T-helper 9 cell (primary cell): ENCODE measurements around the gene ZNF580.

ENCODE experiments used
- DNase-seq: peaks from one replicate; pipeline ENCODE4 v3.0.0-alpha.2; 2020

The ZNF580 gene

DNA sequence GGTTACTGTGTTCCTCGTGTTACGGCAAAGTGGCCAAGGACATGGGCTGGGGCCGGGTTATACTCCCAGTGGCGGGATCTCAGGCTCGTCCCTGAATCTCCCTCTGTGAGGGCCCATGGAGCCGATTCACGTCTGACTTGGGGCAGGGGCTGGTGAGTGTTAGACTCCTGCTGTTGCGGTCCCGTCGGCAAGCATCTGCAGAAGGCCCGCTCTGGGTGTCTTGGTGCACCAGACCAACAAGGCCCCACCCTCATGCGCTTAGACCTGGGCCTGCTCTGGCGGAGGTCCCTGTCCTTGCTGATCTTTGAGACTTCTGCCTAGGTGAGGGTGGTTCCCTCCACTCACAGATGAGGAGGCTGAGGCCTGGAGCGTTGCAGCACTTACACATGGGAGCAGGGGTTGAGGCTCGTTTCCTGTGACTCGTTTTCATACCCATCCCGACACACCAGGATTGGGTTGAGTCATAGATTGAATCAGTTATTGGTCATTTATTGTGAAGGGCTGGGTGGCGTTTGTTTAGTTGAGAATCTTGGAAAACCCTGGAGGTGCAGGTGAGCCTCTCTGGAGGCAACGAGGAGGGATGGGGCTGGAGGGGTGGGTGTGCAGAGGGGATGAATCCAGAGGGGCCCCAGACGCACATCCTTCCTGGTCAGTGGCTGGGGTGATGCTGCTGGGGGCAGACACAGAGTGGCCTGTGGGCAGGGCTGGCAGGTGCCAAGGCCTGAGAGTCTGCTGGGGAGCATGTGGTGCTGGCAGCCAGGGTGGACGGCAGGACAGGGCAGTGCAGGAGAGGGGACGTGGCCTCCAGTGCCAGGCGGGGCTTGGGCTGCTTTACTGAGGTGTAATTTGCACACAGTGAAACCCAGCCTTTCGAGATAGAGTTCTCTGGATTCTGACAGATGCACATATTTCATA, 38.8 kb downstream of the ZNF580 start:
- no peak for DNase-seq

DNA sequence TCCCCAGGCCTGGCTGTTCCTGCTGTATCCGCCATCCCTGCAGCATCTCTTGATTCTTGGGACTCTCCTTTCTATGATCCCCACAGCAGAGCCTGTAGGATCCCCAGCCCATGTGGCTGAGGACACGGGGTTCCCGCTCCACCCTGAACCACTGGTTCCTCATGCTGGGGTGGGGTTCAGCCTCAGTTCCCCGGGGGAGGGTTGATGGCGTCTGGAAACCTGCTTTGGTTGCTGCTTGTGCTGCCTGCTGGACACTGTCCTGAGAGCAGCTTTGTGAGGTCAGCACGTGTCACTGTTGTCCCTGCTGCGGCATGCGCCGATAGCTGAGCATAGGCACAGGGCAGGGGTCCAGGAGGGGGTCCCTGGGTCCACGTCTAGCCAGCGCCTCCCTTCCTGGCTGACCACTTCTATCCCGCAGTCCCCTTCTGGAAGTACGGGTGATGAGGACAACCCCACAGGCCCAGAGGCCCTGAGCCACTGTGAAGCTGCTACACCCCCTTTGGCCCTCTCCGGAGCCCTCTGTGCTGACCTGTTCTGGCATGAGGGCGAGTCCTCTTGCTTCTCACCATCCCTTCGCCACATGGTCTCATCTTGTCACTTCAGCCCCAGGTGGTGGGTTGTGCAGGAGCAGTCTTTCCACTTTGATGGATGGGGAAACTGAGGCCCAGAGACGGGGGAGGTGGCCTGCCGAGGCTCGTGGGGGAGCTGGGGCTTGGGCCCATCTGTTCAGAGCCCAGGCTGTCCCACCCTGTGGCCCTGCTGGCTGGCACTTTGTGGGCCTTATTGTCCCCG, 39.7 kb downstream of the ZNF580 start:
- DNase-seq: no peak

DNA sequence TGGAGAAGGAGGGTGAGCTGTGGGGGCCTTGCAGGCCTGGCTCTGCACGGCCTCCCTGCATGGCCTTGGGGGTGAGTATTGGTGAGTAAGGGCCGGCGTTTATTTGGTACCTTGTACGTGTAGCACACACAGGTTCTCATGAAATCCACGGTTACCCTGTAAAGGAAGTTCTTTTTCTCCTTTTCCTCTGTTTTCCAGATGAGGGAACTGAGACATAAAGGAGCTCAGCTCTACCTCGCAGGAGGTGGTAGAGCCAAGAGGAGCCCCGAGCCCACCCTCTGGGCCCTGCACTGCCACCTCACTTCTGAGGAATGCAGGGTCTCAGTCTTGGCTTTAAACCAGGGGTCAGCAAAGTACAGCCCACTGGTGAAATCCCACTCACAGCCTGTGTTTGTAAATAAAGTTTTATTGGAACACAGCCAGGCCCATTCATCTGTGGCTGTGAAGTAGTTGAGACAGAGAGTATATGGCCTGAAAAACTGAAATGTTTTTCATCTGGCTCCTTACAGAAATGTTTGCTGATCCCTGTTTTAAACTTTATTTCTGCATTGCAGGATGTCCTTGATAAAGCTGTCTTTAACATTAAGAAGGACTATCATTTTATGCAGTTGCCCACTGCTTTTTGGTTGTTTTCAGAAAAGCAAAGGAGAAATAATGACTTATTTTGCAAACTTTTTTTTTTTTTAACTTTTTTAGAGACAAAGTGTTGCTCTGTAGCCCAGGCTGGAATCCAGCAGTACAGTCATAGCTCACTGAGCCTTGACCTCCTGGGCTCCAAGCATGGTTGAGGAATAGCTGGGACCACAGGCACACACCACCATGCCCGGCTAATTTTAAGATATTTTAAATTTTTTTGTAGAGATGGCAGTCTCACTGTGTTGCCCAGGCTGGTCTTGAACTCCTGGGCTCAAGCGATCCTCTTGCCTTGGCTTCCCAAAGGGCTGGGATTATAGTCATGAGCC, 40.6 kb downstream of the ZNF580 start:
- DNase-seq: no peak

DNA sequence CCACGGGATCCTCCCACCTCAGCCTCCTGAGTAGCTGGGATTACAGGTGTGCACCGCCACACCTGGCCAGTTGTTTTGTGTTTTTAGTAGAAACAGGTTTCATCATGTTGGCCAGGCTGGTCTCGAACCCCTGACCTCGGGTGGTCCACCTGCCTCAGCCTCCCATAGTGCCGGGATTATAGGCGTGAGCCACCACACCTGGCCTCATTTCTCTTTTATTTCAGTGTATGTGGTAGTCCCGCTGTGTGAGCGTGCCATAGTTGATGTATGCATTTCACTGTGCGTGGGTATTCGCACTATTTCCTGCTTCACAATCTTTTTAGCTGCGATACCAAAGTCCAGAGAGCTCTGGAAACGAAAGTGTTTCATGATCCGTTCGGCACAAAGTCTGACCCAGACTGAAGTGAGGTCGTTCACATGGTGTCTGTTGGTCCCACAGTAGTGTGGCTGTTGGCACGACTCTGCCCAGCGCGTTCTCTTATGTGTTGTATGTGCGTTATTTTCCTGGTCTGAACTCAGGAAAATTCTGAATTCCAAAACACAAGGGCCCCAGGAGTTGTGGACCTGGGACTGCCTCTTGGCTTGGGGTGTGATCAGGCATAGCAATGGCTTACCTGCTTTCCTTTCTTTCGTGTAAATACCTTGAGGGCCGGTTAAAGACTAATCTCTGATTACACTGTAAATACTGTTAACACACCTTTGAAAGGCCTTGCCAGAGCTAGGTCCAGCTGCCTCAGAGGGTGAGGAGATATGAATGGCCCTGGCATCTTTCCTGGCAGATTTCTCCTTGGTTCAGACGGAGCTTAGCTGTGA, 42.9 kb downstream of the ZNF580 start:
- DNase-seq: no peak

DNA sequence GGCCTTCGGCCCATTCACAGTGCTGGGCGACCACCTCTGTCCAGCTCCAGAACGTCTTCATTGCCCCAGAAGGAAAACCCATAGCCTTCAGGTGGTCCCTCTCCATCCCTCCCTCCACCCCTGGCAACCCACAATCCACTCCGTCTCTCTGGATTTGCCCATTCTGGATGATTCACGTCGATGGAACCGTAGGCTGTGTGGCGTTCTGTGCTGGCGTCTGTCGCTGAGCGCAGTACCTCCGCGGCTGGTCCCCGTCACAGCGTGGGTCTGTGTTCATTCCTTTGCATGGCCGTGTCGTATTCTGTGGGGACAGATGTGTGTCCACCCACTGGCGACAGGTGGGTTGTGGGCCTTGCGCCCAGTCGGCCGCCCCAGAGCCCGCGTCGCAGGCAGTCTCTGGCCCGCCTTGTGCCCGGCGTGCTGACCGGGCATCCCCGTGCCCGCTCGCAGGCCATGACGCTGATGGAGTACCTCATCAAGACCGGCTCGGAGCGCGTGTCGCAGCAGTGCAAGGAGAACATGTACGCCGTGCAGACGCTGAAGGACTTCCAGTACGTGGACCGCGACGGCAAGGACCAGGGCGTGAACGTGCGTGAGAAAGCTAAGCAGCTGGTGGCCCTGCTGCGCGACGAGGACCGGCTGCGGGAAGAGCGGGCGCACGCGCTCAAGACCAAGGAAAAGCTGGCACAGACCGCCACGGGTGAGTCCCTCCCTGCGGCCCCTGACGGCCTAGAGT, 44.3 kb downstream of the ZNF580 start:
- no peak for DNase-seq

DNA sequence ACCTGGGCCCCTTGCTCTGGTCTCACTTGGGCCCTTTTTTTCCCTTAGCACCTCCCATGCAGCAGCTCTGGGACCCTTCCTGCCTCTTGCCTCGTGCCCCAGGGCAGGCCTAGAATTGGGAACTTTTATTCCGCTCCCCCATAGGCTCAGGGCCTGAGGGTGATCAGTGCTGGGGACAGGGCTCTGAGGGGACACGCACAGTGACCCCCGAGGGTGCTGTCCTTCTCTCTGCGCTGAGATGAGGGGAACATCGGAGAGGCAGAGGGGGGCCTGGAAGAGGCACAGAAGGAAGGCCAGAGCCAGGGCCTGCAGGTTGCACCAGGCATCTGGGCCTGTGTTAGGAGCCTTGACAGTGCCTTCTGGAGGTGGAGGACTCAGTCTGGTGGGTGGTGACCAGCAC, 45.0 kb downstream of the ZNF580 start:
- DNase-seq: no peak

DNA sequence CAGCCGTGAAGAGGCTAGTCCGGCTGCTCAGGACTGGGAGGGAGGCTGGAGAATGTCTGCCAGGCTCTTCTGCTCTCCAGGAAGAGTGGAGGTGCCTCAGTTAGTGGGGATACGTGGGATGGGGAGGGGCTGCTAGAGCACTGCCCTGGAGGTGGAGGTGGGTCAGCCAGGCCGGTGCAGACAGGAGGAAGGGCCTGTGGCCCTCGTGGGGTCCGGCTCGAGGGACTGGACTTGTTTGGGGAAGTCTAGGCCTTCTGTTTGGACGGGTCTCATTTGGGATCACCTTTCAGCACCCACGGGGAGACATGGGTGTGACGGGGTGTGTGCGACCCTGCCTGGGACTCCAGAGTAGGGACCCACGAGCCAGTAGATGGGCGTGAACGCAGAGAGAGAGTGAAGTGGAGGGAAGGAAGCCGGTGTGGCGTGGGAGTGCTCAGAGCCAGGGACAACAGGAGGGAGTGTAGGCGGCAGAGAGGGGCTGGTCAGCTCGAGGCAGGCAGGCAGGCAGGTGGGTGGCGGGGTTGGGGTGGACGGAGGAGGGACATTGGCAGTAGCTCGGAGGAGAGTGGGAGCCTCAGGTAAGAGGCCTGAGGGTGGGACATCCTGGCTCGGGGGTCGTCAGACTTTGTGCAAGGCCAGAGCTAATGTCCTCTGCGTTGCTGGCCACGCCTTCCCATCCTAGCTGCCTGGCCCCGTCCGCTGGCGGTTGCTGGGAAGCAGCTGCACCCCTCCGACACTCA, 45.7 kb downstream of the ZNF580 start:
- no peak for DNase-seq

DNA sequence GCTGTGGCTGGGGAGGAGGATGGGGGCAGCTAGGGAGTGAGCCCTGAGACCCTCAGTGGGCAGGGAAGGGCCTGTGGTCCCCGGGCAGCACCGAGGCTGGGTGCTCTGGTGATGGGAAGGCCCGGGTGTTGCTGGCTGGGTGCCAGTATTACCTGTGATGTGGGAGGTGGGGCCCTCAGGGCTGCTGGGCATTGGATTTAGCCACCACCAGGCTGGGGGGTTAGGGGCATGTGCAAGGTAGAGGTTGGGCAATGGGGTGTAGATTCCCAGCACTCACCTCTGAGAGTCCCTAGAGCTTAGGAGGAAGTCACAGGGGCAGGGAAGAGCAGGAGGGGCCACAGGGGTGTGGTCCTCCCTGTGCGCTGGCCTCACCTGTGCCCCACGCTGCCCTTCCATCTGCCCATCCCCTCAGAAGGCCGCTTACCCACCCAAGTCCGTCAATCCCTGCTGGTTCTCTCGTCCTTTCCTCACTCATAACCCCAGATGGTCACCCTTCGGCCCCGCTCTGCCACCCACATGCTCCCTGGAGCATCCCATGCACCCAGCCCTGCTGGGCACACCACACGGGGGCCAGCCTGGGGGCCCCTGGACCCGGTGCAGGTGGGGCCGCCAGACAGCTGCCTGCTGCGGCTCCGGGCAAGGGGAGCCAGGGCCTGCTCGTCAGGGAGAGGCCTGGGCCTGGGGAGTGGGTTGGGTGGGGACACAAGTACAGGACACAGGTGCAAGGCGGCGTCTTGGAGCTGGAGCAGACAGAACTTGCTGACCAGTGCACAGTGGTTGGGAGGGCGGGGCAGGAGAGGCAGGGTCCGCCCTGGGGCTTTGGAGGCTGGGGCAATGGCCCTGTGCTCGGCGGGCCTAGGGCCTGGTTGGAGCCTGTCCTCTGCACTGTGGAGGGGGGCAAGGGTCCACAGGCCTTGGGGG, 46.7 kb downstream of the ZNF580 start:
- no peak for DNase-seq

DNA sequence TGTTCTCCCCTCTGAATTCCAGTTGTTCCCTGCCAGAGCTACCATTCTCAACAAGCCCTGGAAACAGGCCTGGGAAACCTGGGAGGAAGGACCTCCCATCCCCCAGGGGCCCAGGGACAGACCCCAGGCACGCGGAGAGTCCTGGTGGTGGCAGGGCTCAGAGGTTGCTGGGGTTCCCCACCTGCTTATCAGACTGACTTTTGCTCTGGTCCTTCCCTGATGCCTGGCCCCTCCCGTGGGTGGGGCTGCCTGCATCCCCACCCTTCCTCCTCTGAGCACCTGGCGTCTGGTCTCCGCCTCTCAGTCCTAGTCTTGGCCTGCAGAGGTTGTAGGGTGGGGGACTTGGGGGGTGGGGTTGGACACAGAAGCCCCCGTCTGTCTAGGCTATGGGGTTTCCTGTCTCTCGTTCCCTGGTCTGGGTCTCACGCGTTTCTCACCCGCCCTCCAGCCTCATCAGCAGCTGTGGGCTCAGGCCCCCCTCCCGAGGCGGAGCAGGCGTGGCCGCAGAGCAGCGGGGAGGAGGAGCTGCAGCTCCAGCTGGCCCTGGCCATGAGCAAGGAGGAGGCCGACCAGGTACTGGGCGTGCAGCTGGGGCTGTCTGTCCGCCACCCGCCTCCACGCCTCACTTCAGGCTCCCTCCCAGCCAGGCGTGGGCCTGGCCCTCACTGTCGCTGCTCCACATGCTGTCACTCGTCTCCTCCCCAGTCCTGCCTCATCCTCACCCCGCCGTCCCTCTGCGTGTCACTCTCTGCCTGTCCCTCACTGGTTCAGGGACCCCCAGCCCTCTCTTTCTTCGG, 47.8 kb downstream of the ZNF580 start:
- no peak for DNase-seq

DNA sequence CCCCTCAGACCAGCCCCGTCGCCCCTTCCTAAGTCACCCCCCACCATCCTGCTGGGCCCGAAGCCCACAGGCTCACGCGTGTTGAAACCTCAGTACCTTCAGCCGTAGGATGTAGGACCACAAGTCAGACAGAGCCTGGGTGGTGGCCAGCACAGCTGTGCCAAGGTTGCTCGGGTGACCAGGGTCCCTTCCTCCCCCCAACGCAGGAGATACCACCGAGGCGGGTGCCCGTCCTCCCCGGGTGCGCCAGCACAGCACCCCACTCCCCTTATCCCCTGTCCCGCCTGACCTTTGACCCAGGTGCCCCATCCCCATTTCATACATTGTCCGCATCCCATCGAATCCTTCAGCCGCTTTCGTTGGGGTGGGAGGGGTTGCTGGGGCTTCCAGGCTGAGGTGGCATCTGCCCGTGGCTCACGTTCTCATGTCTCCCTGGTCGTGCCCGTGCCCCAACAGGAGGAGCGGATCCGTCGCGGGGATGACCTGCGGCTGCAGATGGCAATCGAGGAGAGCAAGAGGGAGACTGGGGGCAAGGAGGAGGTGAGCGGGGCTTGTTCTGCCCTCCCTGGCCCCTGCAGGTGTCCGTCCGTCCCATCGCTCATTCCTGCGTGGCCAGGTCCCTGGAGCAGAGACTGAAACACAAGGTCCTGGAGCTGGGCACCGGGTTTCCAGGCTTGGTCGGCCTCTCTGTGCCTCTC, 48.8 kb downstream of the ZNF580 start:
- DNase-seq: no peak

DNA sequence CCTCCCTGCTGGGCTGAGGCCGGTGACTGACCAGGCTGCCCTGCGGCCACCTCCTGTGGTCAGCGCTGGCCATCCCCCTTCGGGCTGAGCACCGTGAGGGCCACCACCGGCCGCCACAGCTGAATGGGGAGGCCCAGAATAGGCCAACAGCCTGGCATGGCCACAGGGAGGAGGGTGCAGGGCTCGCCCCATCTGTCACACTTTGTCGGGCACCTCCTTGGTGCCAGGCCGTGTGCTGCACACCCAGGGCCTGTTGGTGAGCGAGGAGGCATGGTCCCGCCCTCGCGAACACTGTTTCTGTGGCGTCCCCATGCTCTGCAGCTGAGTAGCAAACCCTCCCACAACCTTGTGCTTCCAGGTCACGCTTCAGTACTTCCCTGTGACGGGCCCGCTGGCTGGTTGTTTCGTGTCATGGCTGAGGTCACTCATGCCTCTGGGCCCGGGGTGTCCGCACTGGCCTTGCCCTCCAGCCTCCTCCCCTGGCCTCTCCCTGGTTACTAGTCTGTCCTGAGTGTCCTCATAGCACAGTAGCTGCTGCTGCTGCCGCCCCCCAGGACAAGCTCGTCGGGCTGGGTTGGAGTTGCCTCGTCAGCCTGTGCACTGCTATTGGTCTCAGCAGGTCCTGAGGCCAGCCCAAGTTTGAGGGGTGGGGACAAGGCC, 49.4 kb downstream of the ZNF580 start:
- DNase-seq: no peak

DNA sequence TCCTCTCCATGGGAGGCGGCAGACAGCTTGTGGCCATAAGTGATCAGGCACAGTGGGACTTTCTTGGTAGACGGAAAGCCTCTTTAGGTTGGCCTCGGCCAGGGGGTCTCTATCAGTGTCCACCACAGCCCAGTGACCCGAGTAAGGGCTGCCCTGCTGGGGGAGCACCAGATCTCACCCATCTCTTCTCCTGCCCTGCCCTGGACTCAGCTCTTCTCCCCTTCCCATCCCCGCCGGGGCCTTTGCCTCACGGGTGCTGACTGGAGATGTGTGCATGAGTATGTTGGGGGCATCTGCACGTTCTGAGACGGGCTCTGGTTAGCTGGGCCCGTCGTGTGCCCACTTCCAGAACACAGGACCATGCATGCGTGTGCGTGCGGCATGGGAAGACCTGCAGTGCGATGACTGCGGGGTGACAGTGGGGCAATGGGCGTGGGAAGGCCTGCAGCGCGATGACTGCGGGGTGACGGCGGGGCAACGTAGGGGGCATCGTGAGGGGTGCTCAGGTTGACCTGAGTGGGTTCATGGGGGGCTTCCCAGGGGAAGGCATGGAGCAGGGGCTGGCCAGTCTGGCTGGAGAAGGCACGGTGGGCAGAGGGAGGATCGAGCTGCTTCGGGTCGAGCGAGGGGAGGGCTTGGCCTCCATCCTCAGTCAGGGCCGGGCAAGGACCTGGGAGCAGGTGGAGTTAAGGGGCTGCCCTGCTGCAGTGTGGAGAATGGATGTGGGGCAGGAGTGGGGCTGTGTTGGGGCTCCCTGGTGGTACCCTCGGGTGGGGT, 50.2 kb downstream of the ZNF580 start:
- DNase-seq: no peak

DNA sequence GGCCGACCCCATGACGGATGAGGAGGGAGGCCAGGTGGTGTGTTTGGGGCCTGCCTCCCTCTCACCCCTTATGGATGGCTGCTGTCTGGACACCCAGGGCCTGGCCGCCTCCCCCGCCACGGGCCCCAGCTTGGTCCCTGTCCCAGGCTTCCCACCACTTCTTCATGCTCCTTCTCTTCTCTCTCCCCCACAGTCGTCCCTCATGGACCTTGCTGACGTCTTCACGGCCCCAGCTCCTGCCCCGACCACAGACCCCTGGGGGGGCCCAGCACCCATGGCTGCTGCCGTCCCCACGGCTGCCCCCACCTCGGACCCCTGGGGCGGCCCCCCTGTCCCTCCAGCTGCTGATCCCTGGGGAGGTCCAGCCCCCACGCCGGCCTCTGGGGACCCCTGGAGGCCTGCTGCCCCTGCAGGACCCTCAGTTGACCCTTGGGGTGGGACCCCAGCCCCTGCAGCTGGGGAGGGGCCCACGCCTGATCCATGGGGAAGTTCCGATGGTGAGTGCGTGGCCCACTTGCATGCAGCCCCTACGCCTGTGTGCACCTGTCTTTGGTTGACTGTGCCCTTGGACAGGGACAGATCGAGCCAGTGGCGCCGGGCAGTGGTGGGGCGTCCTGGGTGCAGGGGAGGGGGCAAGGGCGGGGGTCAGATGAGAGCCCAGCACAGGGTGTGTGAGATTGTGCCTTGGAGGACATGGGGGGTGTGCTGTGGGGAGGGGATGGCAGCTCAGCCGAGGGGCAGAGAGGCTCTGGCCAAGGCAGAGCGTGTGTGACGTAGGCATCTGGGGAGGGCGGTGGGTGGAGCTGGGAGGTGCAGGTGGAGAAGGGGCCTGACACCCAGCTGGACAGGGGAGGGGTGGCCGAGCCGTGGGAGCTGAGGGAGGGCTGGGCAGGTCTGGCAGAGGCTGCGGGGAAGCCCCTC, 51.0 kb downstream of the ZNF580 start:
- no peak for DNase-seq

DNA sequence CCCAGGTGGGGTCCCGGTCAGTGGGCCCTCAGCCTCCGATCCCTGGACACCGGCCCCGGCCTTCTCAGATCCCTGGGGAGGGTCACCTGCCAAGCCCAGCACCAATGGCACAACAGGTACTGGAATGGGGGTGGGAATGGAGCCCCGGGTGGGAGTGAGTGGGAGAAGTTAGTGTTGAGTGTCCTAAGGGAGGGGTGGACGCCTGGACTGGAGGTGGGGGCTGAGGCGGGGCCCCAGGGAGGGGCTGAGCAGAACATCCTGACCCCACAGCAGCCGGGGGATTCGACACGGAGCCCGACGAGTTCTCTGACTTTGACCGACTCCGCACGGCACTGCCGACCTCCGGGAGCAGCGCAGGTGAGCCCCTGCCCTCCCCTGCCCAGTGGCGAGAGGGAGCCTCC, 51.9 kb downstream of the ZNF580 start:
- DNase-seq: no peak
